Keratinocyte (primary cell): ENCODE measurements around the gene GP1BB.

ENCODE experiments used
- CTCF ChIP-seq, 3 experiments: IDR thresholded peaks in 1 of 3; conservative IDR thresholded peaks in 1 of 3; optimal IDR thresholded peaks in 1 of 3; 2 replicates in 2 of 3; 3 replicates in 1 of 3; pipeline versions ENCODE3 to v1.5.1; 2011; ENCODE audit warnings: low read length in 3 of 3, mild to moderate bottlenecking in 3 of 3, moderate library complexity in 2 of 3, control low read depth in 1 of 3, inconsistent platforms in 1 of 3; ENCODE audit not compliant: insufficient read depth in 2 of 3; ENCODE audit errors: extremely low read depth in 1 of 3
- EZH2 ChIP-seq: IDR thresholded peaks from one replicate; pipeline ENCODE4 v1.6.1; 2012; ENCODE audit warnings: inconsistent platforms, mild to moderate bottlenecking, low read length, moderate library complexity

DNA sequence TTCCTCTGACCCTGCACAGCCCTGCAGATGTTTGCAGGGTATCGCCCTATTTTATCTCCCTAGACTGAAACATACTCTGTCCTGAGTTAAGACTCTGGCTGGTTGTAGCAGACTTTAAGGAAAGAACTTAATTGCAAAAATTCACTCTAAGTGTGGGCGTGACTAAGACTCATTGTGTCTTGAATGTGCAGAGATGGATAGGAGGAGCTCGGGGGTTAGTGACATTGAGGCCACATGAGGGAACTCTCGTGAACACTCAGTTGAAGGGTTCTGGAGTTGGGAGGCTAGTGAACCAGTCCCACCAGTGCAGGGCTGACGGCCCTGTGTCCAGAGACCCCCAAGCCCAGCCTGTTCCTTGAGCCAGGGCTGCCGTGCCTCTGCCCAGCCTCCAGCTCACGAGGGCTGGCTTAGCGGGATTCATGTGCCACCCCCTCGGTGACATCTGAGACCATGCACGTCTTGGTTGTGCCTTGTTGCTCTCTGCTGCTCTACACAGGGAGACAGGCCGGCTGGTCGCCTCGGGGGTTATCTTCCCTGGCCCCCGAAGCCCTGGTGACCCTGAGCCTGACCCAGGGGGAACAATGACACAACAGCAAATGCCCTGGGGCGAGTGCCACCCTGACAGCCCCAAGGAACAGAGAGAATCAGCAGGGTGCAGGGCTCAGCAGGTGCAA is 25.8 kb downstream of the GP1BB start:
- TF ChIP-seq CTCF (optimal IDR thresholded peaks at IDR 0.05 in 1 of 3, IDR thresholded peaks at IDR 0.05 in 1 of 3, conservative IDR thresholded peaks at IDR 0.05 in 1 of 3; ENCODE audit: extremely low read depth in 1 of 3, insufficient read depth in 2 of 3, low read length in 3 of 3) (no peak), EZH2 (no peak)
